Naive thymus-derived CD4-positive, alpha-beta T cell (primary cell): ENCODE measurements around the gene PPIA. TPM values are rescaled to one million over a fixed set of nuclear protein-coding genes. Genes with fewer than 3 reads are reported as not detected.

Source experiments
- ATAC-seq: fragments of 150-1000 bp; cut with Tn5 transposase; 2 replicates; pipeline ENCODE4 v1.10.0; 2021; ENCODE audit warnings: mild to moderate bottlenecking, moderate library complexity
- CTCF ChIA-PET: fragments of 350-600 bp; sonication (Branson Sonifier 250); formaldehyde crosslinking; loops from one replicate; lab custom pipeline; 2021; ENCODE audit warnings: antibody characterized with exemption; lab: Charles Lee
- POLR2A ChIA-PET: fragments of 350-600 bp; sonication (Branson Sonifier 250); formaldehyde crosslinking; loops from one replicate; lab custom pipeline; 2021; ENCODE audit warnings: antibody characterized with exemption, inconsistent platforms; lab: Charles Lee
- DNase-seq, 9 donors: peaks; one replicate each; pipeline versions ENCODE4 v3.0.0 to v3.0.0-alpha.2; 2020 to 2022; ENCODE audit warnings: mixed read lengths in 1 of 9
- H3K27ac ChIP-seq: one replicate; pipeline ENCODE4 v1.7.0; 2013; ENCODE audit warnings: mild to moderate bottlenecking, low read depth, low read length, moderate library complexity
- H3K27me3 ChIP-seq, 2 donors: one replicate each; pipeline ENCODE4 v1.7.0; 2013; ENCODE audit warnings: low read length in 2 of 2, mild to moderate bottlenecking in 2 of 2, moderate library complexity in 2 of 2; ENCODE audit not compliant: control insufficient read depth in 2 of 2, insufficient read depth in 2 of 2
- H3K36me3 ChIP-seq, 3 experiments: 1 replicate in 2 of 3; 2 replicates in 1 of 3; pipeline ENCODE4 v1.7.0; 2013; ENCODE audit warnings: low read length in 3 of 3, mild to moderate bottlenecking in 3 of 3, moderate library complexity in 1 of 3; ENCODE audit not compliant: insufficient read depth in 3 of 3, control insufficient read depth in 2 of 3
- H3K4me1 ChIP-seq, 2 donors: one replicate each; pipeline ENCODE4 v1.7.0; 2013; ENCODE audit warnings: low read length in 2 of 2, mild to moderate bottlenecking in 2 of 2, moderate library complexity in 1 of 2; ENCODE audit not compliant: control insufficient read depth in 2 of 2, insufficient read depth in 2 of 2
- H3K4me3 ChIP-seq: 2 replicates; pipeline ENCODE4 v1.7.0; 2013; ENCODE audit warnings: mild to moderate bottlenecking, low read length
- H3K9me3 ChIP-seq, 3 experiments: 1 replicate in 2 of 3; 2 replicates in 1 of 3; pipeline ENCODE4 v1.7.0; 2013; ENCODE audit warnings: low read length in 3 of 3; ENCODE audit not compliant: control insufficient read depth in 2 of 3
- H3K27ac Mint-ChIP-seq, 9 donors: one replicate each; pipeline ENCODE4 v1.8.0; 2020 to 2022; ENCODE audit warnings: mixed read lengths in 9 of 9, mild to moderate bottlenecking in 8 of 9, moderate library complexity in 5 of 9, inconsistent platforms in 2 of 9
- H3K27me3 Mint-ChIP-seq, 5 donors: one replicate each; pipeline ENCODE4 v1.8.0; 2021 to 2022; ENCODE audit warnings: mixed read lengths in 5 of 5, mild to moderate bottlenecking in 1 of 5
- H3K36me3 Mint-ChIP-seq, 5 donors: one replicate each; pipeline ENCODE4 v1.8.0; 2020 to 2022; ENCODE audit warnings: mixed read lengths in 5 of 5, mild to moderate bottlenecking in 3 of 5, inconsistent platforms in 1 of 5
- H3K4me1 Mint-ChIP-seq, 7 donors: one replicate each; pipeline ENCODE4 v1.8.0; 2020 to 2022; ENCODE audit warnings: mixed read lengths in 7 of 7, mild to moderate bottlenecking in 3 of 7, inconsistent platforms in 1 of 7
- H3K4me3 Mint-ChIP-seq, 10 donors: one replicate each; pipeline ENCODE4 v1.8.0; 2020 to 2022; ENCODE audit warnings: mild to moderate bottlenecking in 10 of 10, mixed read lengths in 10 of 10, moderate library complexity in 6 of 10, inconsistent platforms in 2 of 10
- H3K9me3 Mint-ChIP-seq, 11 donors: one replicate each; pipeline ENCODE4 v1.8.0; 2020 to 2022; ENCODE audit warnings: mixed read lengths in 11 of 11, mild to moderate bottlenecking in 4 of 11, inconsistent platforms in 1 of 11, moderate library complexity in 1 of 11
- intact Hi-C, 2 donors: fragments of 100-400 bp; cut with micrococcal nuclease; formaldehyde crosslinking; loops; one replicate each; pipeline ENCODE4 v1.15.1; 2023
- polyA plus RNA-seq, 2 donors: library from polyadenylated mRNA; unstranded; fragments of 300-500 nt; fragmentation: Illumina TruSeq; gene quantifications; one replicate each; pipeline ENCODE4 v1.2.3, GENCODE V29; 2021
- total RNA-seq, 6 experiments: library from RNA in 5 of 6; stranded (reverse) in 5 of 6; gene quantifications; 1 replicate in 5 of 6; 2 replicates in 1 of 6; pipeline ENCODE4 v1.2.3 and lab custom pipeline; 2021 to 2026

Gene PPIA
- total and polyA plus RNA-seq, 7 experiments from 2014 or later: 535 to 3,303 (median 639) TPM

DNA sequence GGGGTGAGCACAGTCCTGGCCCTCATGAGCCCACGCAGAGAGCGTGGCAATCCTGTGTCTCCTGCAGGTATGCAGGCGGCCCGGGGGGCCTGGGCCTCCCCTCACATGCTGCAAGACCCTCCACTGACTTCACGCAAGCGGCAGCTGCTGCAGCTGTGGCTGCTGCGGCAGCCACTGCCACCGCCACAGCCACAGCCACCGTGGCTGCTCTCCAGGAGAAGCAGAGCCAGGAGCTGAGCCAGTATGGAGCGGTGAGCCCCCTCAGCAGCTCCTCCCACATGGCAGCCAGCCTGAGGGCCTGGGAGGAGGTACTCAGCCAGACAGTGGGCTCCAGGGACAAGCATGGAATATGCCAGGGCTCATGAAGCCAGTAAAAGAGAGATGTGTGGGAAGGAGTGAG is 39.2 kb upstream of the PPIA start:
- no peak for ATAC-seq
- H3K27me3 ChIP-seq: no peaks in the 10 kb centered on the region
- H3K36me3 ChIP-seq: peaks cover 5 to 58% (median 15%) of the 10 kb centered on the region in 3 experiments
- H3K4me3 ChIP-seq: no peak overlapping the region
- H3K9me3 Mint-ChIP-seq: no peaks in the 10 kb centered on the region
- DNase-seq: no peak
- CTCF ChIA-PET: no interaction called here
- no peak overlapping the region for H3K27ac ChIP-seq
- no peaks in the 10 kb centered on the region for H3K27me3 Mint-ChIP-seq
- H3K4me1 Mint-ChIP-seq: peaks cover 4 to 27% (median 21%) of the 10 kb centered on the region in 7 donors
- POLR2A ChIA-PET: no interaction called here
- H3K4me3 Mint-ChIP-seq: no peak overlapping the region
- H3K4me1 ChIP-seq: peaks cover 10 to 20% of the 10 kb centered on the region in 2 donors
- no peak overlapping the region for H3K27ac Mint-ChIP-seq
- H3K9me3 ChIP-seq: no peaks in the 10 kb centered on the region
- peaks cover 0 to 13% (median 4%) of the 10 kb centered on the region in 5 donors for H3K36me3 Mint-ChIP-seq
- intact Hi-C loops: no loop called here

DNA sequence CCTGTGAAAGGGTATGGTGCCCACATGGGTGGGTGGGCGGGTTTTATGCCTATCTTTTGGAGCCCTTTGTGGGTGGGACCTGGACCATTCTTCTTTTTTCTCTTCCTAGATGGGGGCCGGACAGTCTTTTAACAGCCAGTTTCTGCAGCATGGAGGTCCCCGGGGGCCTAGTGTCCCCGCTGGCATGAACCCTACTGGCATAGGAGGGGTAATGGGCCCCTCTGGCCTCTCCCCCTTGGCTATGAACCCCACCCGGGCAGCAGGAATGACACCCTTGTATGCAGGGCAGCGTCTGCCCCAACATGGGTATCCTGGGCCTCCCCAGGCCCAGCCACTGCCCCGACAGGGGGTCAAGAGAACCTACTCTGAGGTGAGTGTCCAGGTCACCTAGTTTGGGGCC is 38.7 kb upstream of the PPIA start:
- Histone ChIP-seq H3K4me1 (peaks cover 10 to 20% of the 10 kb centered on the region in 2 donors), H3K36me3 (peaks cover 5 to 62% (median 15%) of the 10 kb centered on the region in 3 experiments), H3K9me3 (no peaks in the 10 kb centered on the region), H3K27ac (peak overlapping the region; percentile 29), H3K27me3 (no peaks in the 10 kb centered on the region), H3K4me3 (no peak overlapping the region)
- DNase-seq (no peak), ATAC-seq (no peak)
- H3K4me3 Mint-ChIP-seq: no peak overlapping the region
- POLR2A ChIA-PET: interaction anchor here (0.6 kb wide), 1 partner anchor 62 kb away, joined by 4 read pairs; no protein-coding TSS in a partner anchor
- H3K27me3 Mint-ChIP-seq: no peaks in the 10 kb centered on the region
- no peak overlapping the region for H3K27ac Mint-ChIP-seq
- peaks cover 0 to 12% (median 5%) of the 10 kb centered on the region in 5 donors for H3K36me3 Mint-ChIP-seq
- intact Hi-C loops: no loop called here
- peaks cover under 1 to 23% (median 17%) of the 10 kb centered on the region in 7 donors for H3K4me1 Mint-ChIP-seq
- H3K9me3 Mint-ChIP-seq: no peaks in the 10 kb centered on the region
- CTCF ChIA-PET: no interaction called here

DNA sequence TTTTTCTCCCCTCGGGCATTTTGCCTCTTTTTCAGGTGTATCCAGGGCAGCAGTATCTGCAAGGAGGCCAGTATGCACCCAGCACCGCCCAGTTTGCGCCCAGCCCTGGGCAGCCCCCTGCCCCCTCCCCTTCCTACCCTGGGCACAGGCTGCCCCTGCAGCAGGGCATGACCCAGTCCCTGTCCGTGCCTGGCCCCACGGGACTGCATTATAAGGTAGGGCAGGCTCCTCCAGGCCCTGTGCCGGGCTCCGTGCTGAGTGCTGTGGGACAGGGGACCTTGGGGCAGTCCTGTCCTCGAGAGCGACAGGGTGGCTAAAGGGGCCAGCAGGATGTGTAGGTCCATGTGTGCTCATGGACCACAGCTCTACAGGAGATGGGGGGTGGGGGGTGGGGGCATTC is 37.2 kb upstream of the PPIA start:
- peaks cover 0 to 10% (median 8%) of the 10 kb centered on the region in 7 donors for H3K4me1 Mint-ChIP-seq
- no peaks in the 10 kb centered on the region for H3K27me3 Mint-ChIP-seq
- ChIA-PET CTCF (no interaction called here), POLR2A (interaction anchor here (1.1 kb wide), 1 partner anchor 15 kb away, joined by 3 read pairs; no protein-coding TSS in a partner anchor)
- Histone ChIP-seq H3K27ac (no peak overlapping the region), H3K4me1 (peaks cover 10 to 16% of the 10 kb centered on the region in 2 donors), H3K27me3 (no peaks in the 10 kb centered on the region), H3K36me3 (peaks cover 5 to 77% (median 18%) of the 10 kb centered on the region in 3 experiments), H3K9me3 (no peaks in the 10 kb centered on the region), H3K4me3 (no peak overlapping the region)
- no peak overlapping the region for H3K4me3 Mint-ChIP-seq
- DNase-seq (no peak), ATAC-seq (no peak)
- intact Hi-C loops: no loop called here
- H3K27ac Mint-ChIP-seq: peak overlapping the region in 1 of 9 donors; percentile 76
- H3K36me3 Mint-ChIP-seq: peaks cover 0 to 20% (median 9%) of the 10 kb centered on the region in 5 donors
- H3K9me3 Mint-ChIP-seq: no peaks in the 10 kb centered on the region

DNA sequence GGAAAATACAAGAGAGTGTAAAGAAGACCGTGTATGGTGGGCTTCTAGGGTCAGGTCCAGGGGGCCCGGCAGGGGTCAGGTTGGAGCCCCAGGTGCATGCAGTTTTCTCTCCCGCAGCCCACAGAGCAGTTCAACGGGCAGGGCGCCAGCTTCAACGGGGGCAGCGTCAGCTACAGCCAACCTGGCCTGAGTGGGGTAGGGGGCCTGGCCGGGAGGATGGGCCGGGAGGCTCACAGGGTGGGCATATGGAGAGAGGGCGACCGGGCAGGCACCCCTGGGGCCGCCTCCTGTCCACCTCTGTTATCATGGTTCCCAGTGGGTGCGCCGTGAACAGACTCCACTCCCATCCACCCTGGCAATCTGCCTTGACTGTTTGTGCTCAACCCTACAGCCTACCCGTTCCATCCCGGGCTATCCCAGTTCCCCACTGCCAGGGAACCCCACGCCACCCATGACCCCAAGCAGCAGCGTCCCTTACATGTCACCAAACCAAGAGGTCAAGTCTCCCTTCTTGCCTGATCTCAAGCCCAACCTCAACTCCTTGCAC is 36.4 kb upstream of the PPIA start:
- ATAC-seq: no peak
- CTCF ChIA-PET: no interaction called here
- Histone ChIP-seq H3K9me3 (no peaks in the 10 kb centered on the region), H3K4me3 (no peak overlapping the region), H3K36me3 (peaks cover 5 to 86% (median 26%) of the 10 kb centered on the region in 3 experiments), H3K27me3 (no peaks in the 10 kb centered on the region), H3K27ac (no peak overlapping the region), H3K4me1 (peaks cover 4 to 8% of the 10 kb centered on the region in 2 donors)
- Mint-ChIP-seq H3K9me3 (no peaks in the 10 kb centered on the region), H3K4me3 (no peak overlapping the region), H3K4me1 (peaks cover 0 to 2% (median 1%) of the 10 kb centered on the region in 7 donors), H3K27ac (peak overlapping the region in 2 of 9 donors; percentile 28 to 76), H3K36me3 (peaks cover 0 to 25% (median 9%) of the 10 kb centered on the region in 5 donors), H3K27me3 (no peaks in the 10 kb centered on the region)
- intact Hi-C loops: no loop called here
- no peak for DNase-seq
- POLR2A ChIA-PET: interaction anchor here (0.7 to 1.1 kb wide), 2 partner anchors 14 to 679 kb away, joined by 3 read pairs; no protein-coding TSS in a partner anchor

DNA sequence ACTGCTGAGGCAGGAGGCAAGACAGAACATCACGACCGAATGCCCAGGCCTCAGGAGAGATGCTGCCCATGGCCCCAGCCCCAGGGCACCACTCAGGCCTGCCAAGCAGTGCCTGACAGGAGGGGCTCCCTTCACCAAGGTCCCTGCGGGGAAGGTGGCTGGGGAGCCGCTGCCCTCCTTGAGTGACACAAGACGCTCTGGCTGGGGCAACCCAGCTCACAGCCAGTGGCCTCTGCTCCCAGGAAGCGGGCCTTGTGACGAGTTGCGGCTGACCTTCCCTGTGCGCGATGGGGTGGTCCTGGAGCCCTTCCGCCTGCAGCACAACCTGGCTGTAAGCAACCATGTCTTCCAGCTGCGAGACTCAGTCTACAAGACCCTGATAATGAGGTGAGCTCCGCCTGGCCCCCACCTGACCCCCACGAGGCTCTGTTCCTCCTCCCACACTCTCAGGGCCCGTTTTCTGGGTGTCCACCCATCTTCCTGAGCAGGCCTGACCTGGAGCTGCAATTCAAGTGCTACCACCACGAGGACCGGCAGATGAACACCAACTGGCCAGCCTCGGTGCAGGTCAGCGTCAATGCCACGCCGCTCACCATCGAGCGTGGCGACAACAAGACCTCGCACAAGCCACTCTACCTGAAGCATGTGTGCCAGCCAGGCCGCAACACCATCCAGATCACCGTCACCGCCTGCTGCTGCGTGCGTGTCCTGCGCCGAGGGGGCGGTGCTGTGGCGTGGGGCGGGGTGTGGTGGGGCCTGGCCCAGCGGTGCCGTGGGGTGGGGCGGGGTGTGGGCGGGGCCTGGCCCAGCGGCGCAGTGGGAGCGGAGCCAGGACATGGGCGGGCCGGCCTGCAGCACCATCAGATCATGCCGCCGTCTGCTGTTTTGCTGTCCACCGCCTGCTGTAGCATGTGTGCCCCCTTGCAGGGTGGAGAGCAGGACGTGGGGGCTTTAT is 35.0 kb upstream of the PPIA start:
- DNase-seq (no peak), ATAC-seq (no peak)
- no peaks in the 10 kb centered on the region for H3K9me3 Mint-ChIP-seq
- peaks cover 0 to 28% (median 9%) of the 10 kb centered on the region in 5 donors for H3K36me3 Mint-ChIP-seq
- Histone ChIP-seq H3K4me1 (no peaks in the 10 kb centered on the region), H3K27me3 (no peaks in the 10 kb centered on the region), H3K4me3 (no peak overlapping the region), H3K27ac (no peak overlapping the region), H3K36me3 (peaks cover 5 to 92% (median 27%) of the 10 kb centered on the region in 3 experiments), H3K9me3 (no peaks in the 10 kb centered on the region)
- CTCF ChIA-PET: interaction anchor here (0.6 kb wide), 1 partner anchor 301 kb away, joined by 5 read pairs; no protein-coding TSS in a partner anchor
- no peak overlapping the region for H3K27ac Mint-ChIP-seq
- POLR2A ChIA-PET: interaction anchor here (0.6 to 2.0 kb wide), 2 partner anchors 12 to 175 kb away, joined by 3 to 5 read pairs; no protein-coding TSS in a partner anchor
- no peak overlapping the region for H3K4me3 Mint-ChIP-seq
- H3K27me3 Mint-ChIP-seq: no peaks in the 10 kb centered on the region
- H3K4me1 Mint-ChIP-seq: no peaks in the 10 kb centered on the region
- intact Hi-C loops: no loop called here

DNA sequence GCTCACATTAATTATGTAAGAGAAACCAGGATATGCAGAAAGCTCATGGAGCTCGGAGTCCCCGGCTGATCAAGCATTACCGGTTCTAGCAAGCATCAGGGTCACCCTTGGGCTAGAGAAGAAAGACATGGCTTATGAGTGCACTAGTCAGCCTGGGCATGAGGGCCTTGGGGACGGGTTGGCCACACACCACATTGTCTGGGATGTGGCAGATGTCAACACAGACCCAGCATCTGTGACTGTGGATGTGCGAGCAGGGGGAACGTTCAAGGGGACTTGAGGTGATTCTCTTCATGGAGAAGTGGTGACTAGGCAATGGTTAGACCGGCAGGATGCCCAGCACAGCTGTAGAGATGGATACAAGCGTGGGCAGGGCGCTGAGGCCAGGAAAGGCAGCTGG is 34.2 kb upstream of the PPIA start:
- peaks cover 5 to 92% (median 33%) of the 10 kb centered on the region in 3 experiments for H3K36me3 ChIP-seq
- H3K9me3 Mint-ChIP-seq: no peaks in the 10 kb centered on the region
- no peak overlapping the region for H3K4me3 ChIP-seq
- intact Hi-C loops: no loop called here
- H3K36me3 Mint-ChIP-seq: peaks cover 0 to 31% (median 9%) of the 10 kb centered on the region in 5 donors
- H3K4me1 Mint-ChIP-seq: peaks cover 0 to 4% (median 0%) of the 10 kb centered on the region in 7 donors
- ChIA-PET CTCF (no interaction called here), POLR2A (interaction anchor here (0.5 to 2.0 kb wide), 2 partner anchors 13 to 31 kb away, joined by 3 to 5 read pairs; no protein-coding TSS in a partner anchor)
- no peaks in the 10 kb centered on the region for H3K27me3 Mint-ChIP-seq
- no peaks in the 10 kb centered on the region for H3K9me3 ChIP-seq
- H3K27ac ChIP-seq: no peak overlapping the region
- H3K27me3 ChIP-seq: no peaks in the 10 kb centered on the region
- H3K4me1 ChIP-seq: no peaks in the 10 kb centered on the region
- ATAC-seq: no peak
- peak overlapping the region in 2 of 9 donors; percentile 59 to 85 for H3K27ac Mint-ChIP-seq
- DNase-seq: no peak
- H3K4me3 Mint-ChIP-seq: no peak overlapping the region
